Activated CD4-positive, alpha-beta T cell treated with anti-CD3 and anti-CD28 coated beads for 1 hour (primary cell): ENCODE results near the gene ARHGEF39.
"Not testable (repeated sequence)": the region's sequence is repeated elsewhere in the genome, so short reads cannot be mapped to it uniquely, and the experiment has no call there.

Experiments used
- DNase-seq: peaks from one replicate; pipeline ENCODE4 v3.0.0-alpha.2; 2020

The ARHGEF39 gene

DNA sequence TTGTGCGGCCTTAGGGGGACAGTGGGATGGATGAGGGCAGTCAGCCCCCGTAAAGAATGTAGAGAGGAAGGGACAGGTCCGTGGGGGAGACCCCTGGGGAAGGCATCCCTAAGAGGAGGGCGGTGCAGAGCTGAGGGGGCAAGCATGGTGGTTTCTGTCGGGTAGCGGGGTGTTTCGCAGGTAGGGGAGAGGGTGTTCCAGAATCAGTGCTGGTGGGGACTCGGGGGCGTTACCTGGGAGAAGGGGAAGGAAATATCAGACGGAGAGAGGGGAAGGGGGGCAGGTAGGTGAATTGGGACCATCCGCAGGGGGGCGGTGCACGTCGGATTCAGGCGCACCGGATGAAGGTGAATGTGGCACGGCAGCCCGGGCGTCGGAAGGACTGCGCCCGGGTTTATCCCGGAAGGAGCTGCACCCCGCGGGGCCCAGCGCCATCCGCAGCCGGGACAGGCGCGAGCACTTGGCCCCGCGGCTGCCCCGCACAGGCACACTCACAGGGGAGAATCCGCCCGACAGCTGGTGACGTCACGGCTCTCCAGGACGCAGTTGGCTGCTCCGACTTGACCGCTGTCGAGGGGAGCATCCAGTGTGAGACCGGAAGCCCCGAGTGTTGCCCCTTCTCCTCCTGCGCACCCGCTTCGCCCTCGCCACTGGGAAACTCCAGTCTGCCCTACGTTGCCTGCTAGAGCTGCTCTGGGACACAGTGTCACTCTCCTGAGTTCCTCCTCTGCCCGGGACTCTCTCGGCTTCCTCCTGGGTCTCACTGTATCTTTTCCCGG, 48.1 kb downstream of the ARHGEF39 start:
- peak; percentile 34 for DNase-seq

DNA sequence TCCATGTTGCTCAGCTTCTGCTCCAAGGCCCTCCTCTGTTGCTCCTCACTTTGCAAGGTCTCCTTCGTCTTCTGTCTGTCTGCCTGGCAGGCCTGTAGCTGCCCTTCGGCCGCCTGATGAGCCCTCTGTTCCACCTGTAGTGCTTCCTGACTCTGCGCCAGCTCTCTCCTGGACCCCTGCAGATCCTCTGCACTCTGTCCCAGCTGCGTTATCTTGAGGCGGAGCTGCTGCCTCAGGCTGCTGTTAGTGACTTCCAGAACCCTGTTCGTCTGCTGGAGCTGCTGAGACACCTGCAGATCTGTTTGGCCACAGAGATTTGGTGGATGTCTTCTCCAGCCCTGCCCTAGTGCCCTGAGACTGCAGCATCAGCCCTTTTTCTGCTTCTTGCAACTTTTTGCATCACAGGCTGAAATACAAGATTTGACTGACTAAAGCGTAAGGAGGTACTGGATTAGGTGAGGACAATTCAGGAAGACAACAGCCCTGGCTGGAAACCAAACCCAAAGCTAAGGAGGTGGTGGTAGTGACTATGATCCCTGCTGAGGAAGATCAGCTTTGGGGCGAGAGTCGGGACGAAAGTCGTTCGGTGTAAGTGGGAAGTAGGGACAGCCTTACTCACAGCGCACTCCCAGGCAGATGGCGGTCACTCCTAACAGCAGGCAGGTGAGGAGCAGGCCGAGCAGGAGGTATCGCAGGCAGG, 48.9 kb downstream of the ARHGEF39 start:
- no peak for DNase-seq

DNA sequence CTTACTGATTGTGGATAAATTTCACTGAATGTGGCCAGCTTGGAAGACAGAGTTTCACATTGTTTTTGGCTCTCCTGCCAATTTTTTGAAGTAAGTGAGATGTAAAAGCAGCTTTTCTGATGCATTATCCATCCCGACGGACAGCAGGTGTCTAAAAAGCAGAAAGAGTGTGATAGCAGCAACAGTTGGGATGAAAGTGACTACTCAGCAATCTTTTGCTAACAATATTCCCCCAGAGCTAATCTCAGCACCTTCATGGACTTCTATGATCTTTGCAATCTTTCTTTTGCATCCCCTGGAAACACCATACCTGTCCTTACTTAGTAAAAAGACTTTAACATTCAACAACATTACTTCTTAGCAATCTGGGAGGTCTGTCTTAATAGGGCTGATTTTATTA, 52.2 kb downstream of the ARHGEF39 start:
- no peak for DNase-seq

DNA sequence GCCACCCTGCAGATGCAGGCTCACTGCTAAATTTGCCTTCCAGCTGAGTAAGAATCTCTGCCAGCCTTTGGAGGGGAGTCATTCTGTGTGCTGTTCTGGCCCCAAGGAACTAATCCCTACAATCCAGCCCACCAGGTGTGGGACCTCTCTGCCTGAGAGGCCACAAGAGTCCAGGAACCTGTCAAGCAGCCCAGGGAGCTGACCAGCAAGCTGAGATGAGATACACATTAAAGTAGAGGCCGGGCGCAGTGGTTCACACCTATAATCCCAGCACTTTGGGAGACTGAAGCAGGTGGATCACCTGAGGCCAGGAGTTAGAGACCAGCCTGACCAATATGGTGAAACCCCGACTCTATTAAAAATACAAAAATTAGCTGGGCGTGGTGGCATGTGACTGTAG, 52.9 kb downstream of the ARHGEF39 start:
- not testable (repeated sequence) for DNase-seq

DNA sequence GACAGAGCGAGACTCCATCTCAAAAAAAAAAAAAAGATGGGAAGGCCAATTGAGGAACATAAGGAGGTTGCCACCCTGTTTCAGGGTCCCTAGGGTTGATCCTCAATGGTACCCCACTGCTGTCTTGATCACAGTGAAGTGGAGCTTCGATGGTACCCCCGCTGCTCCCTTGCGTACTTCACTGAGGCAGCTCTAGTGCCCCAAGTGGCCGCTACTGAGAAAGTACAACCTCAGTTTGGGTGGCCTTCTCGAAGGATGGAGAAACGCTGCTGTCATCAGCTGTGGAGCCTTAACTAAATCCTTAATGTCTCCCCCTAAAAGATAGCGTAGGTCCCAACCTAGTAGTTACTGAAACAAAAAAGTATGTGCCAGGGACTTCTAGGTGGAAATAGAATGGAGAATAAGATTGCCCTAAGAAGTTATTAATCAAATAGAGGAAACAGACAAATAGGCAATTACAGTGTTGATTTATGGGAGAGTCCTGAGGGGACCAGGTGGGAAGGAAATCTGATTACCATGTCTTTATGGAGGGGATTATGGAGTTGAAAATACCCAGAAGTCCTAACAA, 53.7 kb downstream of the ARHGEF39 start:
- DNase-seq, result peak; percentile 37

DNA sequence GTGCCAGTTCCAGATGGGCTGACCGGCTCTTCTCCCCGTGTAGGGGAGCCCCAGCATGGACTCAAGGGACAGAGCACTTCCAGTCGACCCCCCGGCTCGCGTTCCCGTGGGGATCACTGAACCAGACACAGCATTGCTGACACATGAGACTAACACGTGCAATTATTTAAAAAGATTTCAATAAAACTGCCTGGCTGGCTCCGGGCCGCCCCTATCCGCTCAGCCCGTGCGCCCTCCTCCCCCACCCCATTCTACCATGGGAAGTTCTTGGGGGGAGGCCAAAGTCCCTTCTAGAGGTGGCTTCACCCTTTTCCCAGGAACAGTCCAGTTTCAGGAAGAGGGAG, 55.2 kb downstream of the ARHGEF39 start:
- DNase-seq, result no peak
